H9 (cell line): ENCODE measurements around the gene FHL1. TPM values are rescaled to one million over a fixed set of nuclear protein-coding genes. Genes with fewer than 3 reads are reported as not detected.

Experiments used
- DNase-seq: peaks from one replicate; pipeline ENCODE4 v3.0.0-alpha.2; 2017
- H2AFZ ChIP-seq: one replicate; pipeline ENCODE4 v1.6.1; 2013; ENCODE audit warnings: mild to moderate bottlenecking, low read length, control low read depth, moderate library complexity
- H2AK5ac ChIP-seq: 2 replicates; pipeline ENCODE4 v1.6.1; 2013; ENCODE audit warnings: low read length, control low read depth, mixed read lengths; ENCODE audit not compliant: insufficient read length
- H2BK120ac ChIP-seq: one replicate; pipeline ENCODE4 v1.6.1; 2013; ENCODE audit warnings: low read depth, mild to moderate bottlenecking, low read length, control low read depth, inconsistent platforms; ENCODE audit not compliant: poor library complexity, severe bottlenecking
- H2BK12ac ChIP-seq: 2 replicates; pipeline ENCODE4 v1.6.1; 2013; ENCODE audit warnings: low read length, control low read depth, mixed read lengths, low read depth; ENCODE audit not compliant: insufficient read length
- H2BK15ac ChIP-seq: 2 replicates; pipeline ENCODE4 v1.6.1; 2013; ENCODE audit warnings: low read depth, low read length, control low read depth
- H2BK20ac ChIP-seq: one replicate; pipeline ENCODE4 v1.6.1; 2013; ENCODE audit warnings: low read depth, mild to moderate bottlenecking, low read length, control low read depth, inconsistent platforms; ENCODE audit not compliant: poor library complexity, severe bottlenecking
- H2BK5ac ChIP-seq: 2 replicates; pipeline ENCODE4 v1.6.1; 2013; ENCODE audit warnings: low read length, control low read depth, mixed read lengths; ENCODE audit not compliant: insufficient read length
- H3K14ac ChIP-seq: 2 replicates; pipeline ENCODE4 v1.6.1; 2013; ENCODE audit warnings: low read length, control low read depth; ENCODE audit not compliant: insufficient read depth
- H3K18ac ChIP-seq: 2 replicates; pipeline ENCODE4 v1.6.1; 2013; ENCODE audit warnings: low read depth, mild to moderate bottlenecking, mixed read lengths, low read length, control low read depth; ENCODE audit not compliant: insufficient read length
- H3K23ac ChIP-seq: 2 replicates; pipeline ENCODE4 v1.6.1; 2013; ENCODE audit warnings: low read length, control low read depth, mixed read lengths, low read depth; ENCODE audit not compliant: insufficient read length
- H3K23me2 ChIP-seq: 2 replicates; pipeline ENCODE4 v1.6.1; 2013; ENCODE audit warnings: low read depth, mild to moderate bottlenecking, mixed read lengths, low read length, control low read depth; ENCODE audit not compliant: insufficient read length, poor library complexity, severe bottlenecking
- H3K27ac ChIP-seq: 2 replicates; pipeline ENCODE4 v1.5.1; 2013; ENCODE audit warnings: low read length, control low read depth, mixed read lengths, low read depth; ENCODE audit not compliant: insufficient read length
- H3K27me3 ChIP-seq: 2 replicates; pipeline ENCODE4 v1.6.1; 2013; ENCODE audit warnings: low read length, control low read depth, inconsistent platforms; ENCODE audit not compliant: insufficient read depth
- H3K4ac ChIP-seq: 2 replicates; pipeline ENCODE4 v1.6.1; 2013; ENCODE audit warnings: low read depth, mild to moderate bottlenecking, control low read depth, inconsistent platforms, low read length, moderate library complexity
- H3K4me1 ChIP-seq: 2 replicates; pipeline ENCODE4 v1.6.1; 2013; ENCODE audit warnings: low read length, control low read depth, inconsistent platforms; ENCODE audit not compliant: insufficient read depth
- H3K4me2 ChIP-seq: 2 replicates; pipeline ENCODE4 v1.6.1; 2013; ENCODE audit warnings: low read length, control low read depth, mixed read lengths; ENCODE audit not compliant: insufficient read length, insufficient read depth
- H3K56ac ChIP-seq: 2 replicates; pipeline ENCODE4 v1.6.1; 2013; ENCODE audit warnings: low read depth, mild to moderate bottlenecking, mixed read lengths, low read length, control low read depth; ENCODE audit not compliant: insufficient read length
- H3K79me1 ChIP-seq: 2 replicates; pipeline ENCODE4 v1.6.1; 2013; ENCODE audit warnings: low read depth, mild to moderate bottlenecking, moderate library complexity, low read length, control low read depth, inconsistent platforms; ENCODE audit not compliant: insufficient read depth, poor library complexity, severe bottlenecking
- H3K79me2 ChIP-seq: 2 replicates; pipeline ENCODE4 v1.6.1; 2013; ENCODE audit warnings: low read length, control low read depth, inconsistent platforms; ENCODE audit not compliant: insufficient read depth
- H3K9ac ChIP-seq: 2 replicates; pipeline ENCODE4 v1.6.1; 2013; ENCODE audit warnings: low read length, control low read depth, mixed read lengths; ENCODE audit not compliant: insufficient read length; ENCODE audit errors: extremely low read depth
- H3K9me3 ChIP-seq: one replicate; pipeline ENCODE4 v1.6.1; 2013; ENCODE audit warnings: low read depth, low read length, inconsistent platforms; ENCODE audit not compliant: control insufficient read depth
- H3T11ph ChIP-seq: one replicate; pipeline ENCODE4 v1.6.1; 2013; ENCODE audit warnings: mild to moderate bottlenecking, low read length, control low read depth, inconsistent platforms
- H4K20me1 ChIP-seq: one replicate; pipeline ENCODE4 v1.6.1; 2013; ENCODE audit not compliant: control insufficient read depth, insufficient read length, insufficient read depth
- H4K5ac ChIP-seq: 2 replicates; pipeline ENCODE4 v1.6.1; 2013; ENCODE audit warnings: low read depth, mild to moderate bottlenecking, mixed read lengths, low read length, control low read depth; ENCODE audit not compliant: insufficient read length
- H4K8ac ChIP-seq: replicated peaks from 2 replicates; pipeline ENCODE4 v1.6.1; 2013; ENCODE audit warnings: low read length, control low read depth, mixed read lengths, low read depth; ENCODE audit not compliant: insufficient read length
- H4K91ac ChIP-seq: 2 replicates; pipeline ENCODE4 v1.6.1; 2013; ENCODE audit warnings: low read depth, mild to moderate bottlenecking, moderate library complexity, mixed read lengths, low read length, control low read depth; ENCODE audit not compliant: insufficient read length
- H3K27ac Mint-ChIP-seq, 3 experiments: 2 replicates in 2 of 3; 3 replicates in 1 of 3; pipeline ENCODE4 v1.8.0; 2020 to 2021; ENCODE audit warnings: mixed read lengths in 3 of 3, mild to moderate bottlenecking in 1 of 3, moderate library complexity in 1 of 3
- H3K27me3 Mint-ChIP-seq: 2 replicates; pipeline ENCODE4 v1.8.0; 2021; ENCODE audit warnings: low read depth, mild to moderate bottlenecking, moderate library complexity, mixed read lengths
- H3K36me3 Mint-ChIP-seq, 3 experiments: 2 replicates in 2 of 3; 3 replicates in 1 of 3; pipeline ENCODE4 v1.8.0; 2020 to 2021; ENCODE audit warnings: low read depth in 3 of 3, mixed read lengths in 3 of 3; ENCODE audit not compliant: insufficient read depth in 1 of 3
- H3K4me1 Mint-ChIP-seq, 2 experiments: 2 replicates each; pipeline ENCODE4 v1.8.0; 2020; ENCODE audit warnings: mixed read lengths in 2 of 2
- H3K4me3 Mint-ChIP-seq, 2 experiments: 2 replicates in 1 of 2; 3 replicates in 1 of 2; pipeline ENCODE4 v1.8.0; 2020 to 2021; ENCODE audit warnings: mild to moderate bottlenecking in 2 of 2, mixed read lengths in 2 of 2, moderate library complexity in 1 of 2
- H3K9me3 Mint-ChIP-seq, 2 experiments: 2 replicates in 1 of 2; 3 replicates in 1 of 2; pipeline ENCODE4 v1.8.0; 2020; ENCODE audit warnings: mild to moderate bottlenecking in 2 of 2, mixed read lengths in 2 of 2, moderate library complexity in 1 of 2
- CTCF ChIP-seq: fragments of 200-600 bp; sonication (generic); conservative IDR thresholded peaks from 3 replicates; pipeline ENCODE4 v1.8.0; 2021; ENCODE audit warnings: antibody characterized with exemption, mild to moderate bottlenecking
- WGBS: extraction: QIAGEN DNeasy Blood & Tissue Kit; methylation state at CpG from one replicate; pipeline ENCODE4 v1.1.7; 2013; ENCODE audit warnings: missing lambda C conversion rate, low lambda C conversion rate, mixed read lengths; ENCODE audit not compliant: insufficient read length; ENCODE audit errors: extremely low coverage; 5-methylcytosine and 5-hydroxymethylcytosine counted together
- total RNA-seq: library from RNA; stranded (reverse); gene quantifications from 2 replicates; pipeline ENCODE4 v1.2.1, GENCODE V29; 2021

FHL1 gene
- total RNA-seq, 1 experiment from 2014 or later = 20.0 TPM

DNA sequence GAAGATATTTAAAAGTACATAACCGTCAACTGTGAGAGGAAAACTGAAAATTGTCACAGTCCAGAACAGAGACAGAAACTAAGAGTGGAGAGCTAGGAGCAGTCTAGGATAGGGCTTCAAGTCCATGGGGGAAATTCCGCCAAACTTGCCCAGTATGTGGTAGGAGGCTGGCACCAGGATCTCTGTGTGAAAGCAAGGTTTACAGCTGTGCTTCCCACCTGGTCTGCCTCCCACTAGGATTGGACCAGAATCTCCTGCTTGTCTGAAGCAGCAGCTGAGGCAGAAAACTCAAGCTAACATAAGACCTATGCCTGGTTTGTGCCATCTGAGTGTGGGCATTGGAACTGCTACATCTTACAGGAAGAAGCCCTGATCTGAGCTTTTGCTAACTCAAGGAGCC, 18.6 kb upstream of the FHL1 start:
- Mint-ChIP-seq H3K27me3 (no peaks in the 10 kb centered on the region), H3K4me3 (no peak overlapping the region), H3K27ac (no peak overlapping the region), H3K36me3 (no peaks in the 10 kb centered on the region; a peak in 3 of 7 replicates), H3K4me1 (peaks cover 0 to 5% of the 10 kb centered on the region in 2 experiments; a peak in 2 of 4 replicates), H3K9me3 (peaks cover 48 to 50% of the 10 kb centered on the region in 2 experiments)
- Histone ChIP-seq H3K79me2 (no peaks in the 10 kb centered on the region), H2BK120ac (no peak overlapping the region), H3K79me1 (no peaks in the 10 kb centered on the region), H3K4me2 (no peak overlapping the region), H4K8ac (no peak overlapping the region), H2BK20ac (no peak overlapping the region), H2BK15ac (no peak overlapping the region), H3K23me2 (no peaks in the 10 kb centered on the region), H4K91ac (no peak overlapping the region), H3K14ac (no peak overlapping the region), H3K9me3 (peaks cover 26% of the 10 kb centered on the region), H2AFZ (no peak overlapping the region), H2BK12ac (no peak overlapping the region), H3K27me3 (no peaks in the 10 kb centered on the region), H3T11ph (no peak overlapping the region), H2AK5ac (no peak overlapping the region), H3K4ac (no peak overlapping the region), H2BK5ac (no peak overlapping the region), H3K27ac (no peak overlapping the region), H3K23ac (no peak overlapping the region), H3K18ac (no peak overlapping the region), H4K5ac (no peak overlapping the region), H3K4me1 (no peaks in the 10 kb centered on the region), H3K56ac (no peak overlapping the region), H4K20me1 (no peaks in the 10 kb centered on the region), H3K9ac (no peak overlapping the region)
- WGBS = no CpG with 5 or more reads among the region's 2 CpGs
- DNase-seq = no peak
- TF ChIP-seq CTCF = no peak
